Activated naive CD4-positive, alpha-beta T cell treated with anti-CD3 and anti-CD28 coated beads, Interleukin-2, amount 10 ng/mL, durations not matched to agents 7 days and 5 days (primary cell): Measurements from ENCODE around the gene WDR59.
A peak's percentile ranks its signal among the peaks of the same experiment; 100 is the strongest.

Source experiments
- CTCF ChIA-PET: fragments of 350-600 bp; sonication (Branson Sonifier 250); formaldehyde crosslinking; loops from one replicate; lab custom pipeline; 2021; ENCODE audit warnings: antibody characterized with exemption; lab: Charles Lee
- DNase-seq: peaks from one replicate; pipeline ENCODE4 v3.0.0-alpha.2; 2020
- H3K27ac Mint-ChIP-seq: one replicate; pipeline ENCODE4 v1.8.0; 2021; ENCODE audit warnings: mild to moderate bottlenecking, moderate library complexity, mixed read lengths
- H3K27me3 Mint-ChIP-seq: one replicate; pipeline ENCODE4 v1.8.0; 2021; ENCODE audit warnings: mild to moderate bottlenecking, mixed read lengths
- H3K36me3 Mint-ChIP-seq: one replicate; pipeline ENCODE4 v1.8.0; 2021; ENCODE audit warnings: mixed read lengths
- H3K4me1 Mint-ChIP-seq: one replicate; pipeline ENCODE4 v1.8.0; 2021; ENCODE audit warnings: mixed read lengths
- H3K4me3 Mint-ChIP-seq: one replicate; pipeline ENCODE4 v1.8.0; 2021; ENCODE audit warnings: mild to moderate bottlenecking, moderate library complexity, mixed read lengths
- H3K9me3 Mint-ChIP-seq: one replicate; pipeline ENCODE4 v1.8.0; 2021; ENCODE audit warnings: mixed read lengths

Gene WDR59

GRCh38 chr16:74987027-74987681 is 2.2 kb upstream of the WDR59 start:
- CTCF ChIA-PET: interaction anchor here (0.6 to 1.3 kb wide), 5 partner anchors 9 to 123 kb away, joined by 3 to 4 read pairs (median 4); no protein-coding TSS in a partner anchor
- peaks cover 17% of the 10 kb centered on the region for H3K4me1 Mint-ChIP-seq
- DNase-seq: no peak
- no peaks in the 10 kb centered on the region for H3K36me3 Mint-ChIP-seq
- H3K27ac Mint-ChIP-seq: no peak overlapping the region
- peaks cover 16% of the 10 kb centered on the region for H3K27me3 Mint-ChIP-seq
- no peak overlapping the region for H3K4me3 Mint-ChIP-seq
- no peaks in the 10 kb centered on the region for H3K9me3 Mint-ChIP-seq

DNA sequence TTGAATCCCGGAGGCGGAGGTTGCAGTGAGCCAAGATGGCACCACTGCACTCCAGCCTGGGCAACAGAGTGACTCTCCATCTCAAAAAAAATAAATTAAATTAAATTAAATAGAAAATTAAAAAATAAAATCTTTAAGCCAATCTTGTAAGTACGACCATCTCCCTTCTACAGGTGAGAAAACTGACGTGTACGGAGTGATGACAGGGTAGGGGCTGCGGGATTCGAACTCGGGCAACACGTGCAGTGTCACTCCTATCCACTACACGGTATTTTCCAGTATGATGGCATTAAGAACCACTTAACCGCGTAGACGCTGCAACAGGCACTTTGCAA is 762 bp downstream of the WDR59 start:
- no peak overlapping the region for H3K27ac Mint-ChIP-seq
- peaks cover 17% of the 10 kb centered on the region for H3K4me1 Mint-ChIP-seq
- CTCF ChIA-PET: interaction anchor here (1.8 to 3.2 kb wide), 2 partner anchors 14 to 127 kb away, joined by 7 to 19 read pairs; partner anchors contain the start of gene ZNRF1
- peaks cover under 1% of the 10 kb centered on the region for H3K27me3 Mint-ChIP-seq
- no peaks in the 10 kb centered on the region for H3K36me3 Mint-ChIP-seq
- H3K9me3 Mint-ChIP-seq: no peaks in the 10 kb centered on the region
- DNase-seq: no peak
- H3K4me3 Mint-ChIP-seq: peak overlapping the region; percentile 94

- CTCF ChIA-PET: interaction anchor here (1.0 to 1.9 kb wide), 2 partner anchors 126 to 129 kb away, joined by 3 to 8 read pairs; no protein-coding TSS in a partner anchor
- no peak overlapping the region for H3K27ac Mint-ChIP-seq
Observed at GRCh38 chr16:74982256-74982655, 2.7 kb downstream of the WDR59 start.

DNA sequence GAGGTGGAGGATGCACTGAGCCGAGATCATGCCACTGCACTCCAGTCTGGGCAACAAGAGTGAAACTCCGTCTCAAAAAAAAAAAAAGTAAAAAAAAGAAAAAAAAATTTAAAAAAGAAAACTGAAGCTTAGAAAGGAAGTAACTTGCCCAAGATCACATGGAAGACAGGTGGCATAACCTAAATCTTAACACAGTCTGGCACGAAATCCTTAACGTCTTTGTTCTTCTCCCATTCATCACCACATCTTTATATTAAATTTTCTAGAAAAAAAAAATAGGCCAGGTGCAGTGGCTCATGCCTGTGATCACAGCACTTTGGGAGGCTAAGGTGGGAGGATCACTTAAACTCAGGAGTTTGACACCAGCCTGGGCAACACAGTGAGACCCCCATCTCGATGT is 9.3 kb downstream of the WDR59 start:
- H3K9me3 Mint-ChIP-seq: no peaks in the 10 kb centered on the region
- peaks cover 13% of the 10 kb centered on the region for H3K36me3 Mint-ChIP-seq
- no peak for DNase-seq
- no peaks in the 10 kb centered on the region for H3K27me3 Mint-ChIP-seq
- no peaks in the 10 kb centered on the region for H3K4me1 Mint-ChIP-seq
- CTCF ChIA-PET: no interaction called here
- H3K27ac Mint-ChIP-seq: no peak overlapping the region
- H3K4me3 Mint-ChIP-seq: no peak overlapping the region

More at GRCh38 chr16:74982256-74982655, 2.7 kb downstream of the WDR59 start:
- no peaks in the 10 kb centered on the region for H3K9me3 Mint-ChIP-seq
- peaks cover 8% of the 10 kb centered on the region for H3K36me3 Mint-ChIP-seq
- H3K4me3 Mint-ChIP-seq: no peak overlapping the region
- DNase-seq: no peak
- no peaks in the 10 kb centered on the region for H3K27me3 Mint-ChIP-seq
- H3K4me1 Mint-ChIP-seq: peaks cover 17% of the 10 kb centered on the region

DNA sequence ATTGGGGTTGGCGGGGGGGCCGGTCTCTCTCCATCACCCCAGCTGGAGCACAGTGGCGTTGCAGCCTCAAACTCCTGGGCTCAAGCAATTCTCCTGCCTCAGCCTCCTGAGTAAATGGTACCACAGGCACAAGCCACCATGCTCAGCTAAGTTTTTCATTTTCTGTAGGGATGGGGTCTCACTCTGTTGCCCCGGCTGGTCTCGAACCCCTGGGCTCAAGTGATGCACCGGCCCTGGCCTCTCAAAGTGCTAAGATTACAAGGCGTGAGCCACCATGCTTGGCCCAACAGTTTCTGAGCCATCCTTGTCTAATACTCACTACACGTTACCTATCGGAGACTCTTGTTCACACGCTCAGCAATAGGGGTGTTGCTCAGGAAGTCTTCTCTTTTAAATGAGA is 11.6 kb downstream of the WDR59 start:
- no peak for DNase-seq
- Mint-ChIP-seq H3K4me3 (no peak overlapping the region), H3K4me1 (no peaks in the 10 kb centered on the region), H3K27ac (no peak overlapping the region), H3K36me3 (peaks cover 9% of the 10 kb centered on the region), H3K9me3 (no peaks in the 10 kb centered on the region), H3K27me3 (no peaks in the 10 kb centered on the region)
- CTCF ChIA-PET: interaction anchor here (0.7 kb wide), 1 partner anchor 9 kb away, joined by 3 read pairs; no protein-coding TSS in a partner anchor

GRCh38 chr16:74954763-74955162 is 30.2 kb downstream of the WDR59 start:
- Mint-ChIP-seq H3K36me3 (peaks cover 33% of the 10 kb centered on the region), H3K27ac (no peak overlapping the region)
- CTCF ChIA-PET: no interaction called here

GRCh38 chr16:74951681-74952080 is 33.2 kb downstream of the WDR59 start:
- Mint-ChIP-seq H3K27ac (no peak overlapping the region), H3K9me3 (no peaks in the 10 kb centered on the region), H3K4me3 (no peak overlapping the region), H3K27me3 (no peaks in the 10 kb centered on the region), H3K4me1 (no peaks in the 10 kb centered on the region), H3K36me3 (peaks cover 27% of the 10 kb centered on the region)
- no peak for DNase-seq
- CTCF ChIA-PET: interaction anchor here (0.8 to 1.2 kb wide), 2 partner anchors 161 to 247 kb away, joined by 3 read pairs; no protein-coding TSS in a partner anchor

More at GRCh38 chr16:74954763-74955162, 30.2 kb downstream of the WDR59 start:
- no peaks in the 10 kb centered on the region for H3K27me3 Mint-ChIP-seq
- no peak for DNase-seq
- H3K4me1 Mint-ChIP-seq: no peaks in the 10 kb centered on the region
- H3K4me3 Mint-ChIP-seq: no peak overlapping the region
- H3K9me3 Mint-ChIP-seq: no peaks in the 10 kb centered on the region

- H3K27me3 Mint-ChIP-seq: no peaks in the 10 kb centered on the region
- CTCF ChIA-PET: interaction anchor here (0.8 to 1.2 kb wide), 2 partner anchors 161 to 248 kb away, joined by 3 read pairs; no protein-coding TSS in a partner anchor
- H3K27ac Mint-ChIP-seq: no peak overlapping the region
- no peak for DNase-seq
- no peaks in the 10 kb centered on the region for H3K9me3 Mint-ChIP-seq
- H3K36me3 Mint-ChIP-seq: peaks cover 26% of the 10 kb centered on the region
- H3K4me1 Mint-ChIP-seq: no peaks in the 10 kb centered on the region
- no peak overlapping the region for H3K4me3 Mint-ChIP-seq
Observed at GRCh38 chr16:74951206-74951605, 33.7 kb downstream of the WDR59 start.

GRCh38 chr16:74950511-74950910 is 34.4 kb downstream of the WDR59 start:
- no peak for DNase-seq

DNA sequence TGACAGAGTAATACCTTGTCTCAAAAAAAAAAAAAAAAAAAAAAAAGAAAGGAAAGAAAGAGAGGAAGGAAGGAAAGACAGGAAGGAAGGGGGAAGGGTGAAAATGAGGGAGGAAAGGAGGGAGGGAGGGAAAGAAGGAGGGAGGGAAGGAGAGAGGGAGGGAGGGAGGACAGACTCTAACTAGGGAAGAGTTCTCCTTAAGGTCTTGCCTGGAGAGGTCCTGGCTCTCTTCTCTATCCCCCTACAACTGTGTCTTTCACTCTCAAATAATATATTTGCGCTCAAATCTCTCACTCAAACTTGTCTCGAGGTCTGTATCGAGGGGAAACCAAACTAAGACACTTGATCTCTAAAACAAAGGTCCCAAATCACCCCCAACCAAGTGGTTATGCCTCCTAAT is 35.6 kb downstream of the WDR59 start:
- Mint-ChIP-seq H3K27ac (no peak overlapping the region), H3K27me3 (no peaks in the 10 kb centered on the region), H3K36me3 (peaks cover 20% of the 10 kb centered on the region), H3K9me3 (no peaks in the 10 kb centered on the region), H3K4me1 (no peaks in the 10 kb centered on the region), H3K4me3 (no peak overlapping the region)
- no peak for DNase-seq
- CTCF ChIA-PET: no interaction called here

More at GRCh38 chr16:74950511-74950910, 34.4 kb downstream of the WDR59 start:
- H3K27ac Mint-ChIP-seq: no peak overlapping the region
- H3K36me3 Mint-ChIP-seq: peaks cover 24% of the 10 kb centered on the region
- no peaks in the 10 kb centered on the region for H3K27me3 Mint-ChIP-seq
- no peaks in the 10 kb centered on the region for H3K4me1 Mint-ChIP-seq
- CTCF ChIA-PET: no interaction called here
- no peak overlapping the region for H3K4me3 Mint-ChIP-seq
- no peaks in the 10 kb centered on the region for H3K9me3 Mint-ChIP-seq

DNA sequence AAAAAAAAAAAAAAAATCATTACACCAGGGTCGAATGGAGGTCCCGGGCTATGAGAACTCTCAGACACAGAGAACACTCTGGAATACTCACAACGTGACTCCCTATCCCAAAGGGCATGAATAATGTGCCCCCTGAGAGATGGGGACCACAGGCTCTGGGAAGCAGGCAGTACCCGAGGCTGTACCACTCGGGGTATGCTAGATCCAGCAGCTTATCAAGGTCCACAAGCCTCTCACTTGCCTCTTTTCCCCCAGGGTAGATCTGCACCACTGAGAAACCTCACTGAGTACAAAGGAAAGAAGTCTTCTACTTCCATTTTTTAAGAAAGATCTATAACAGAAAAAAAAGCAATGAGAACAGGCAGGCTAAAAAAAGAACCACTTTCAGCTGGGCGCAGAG is 40.5 kb downstream of the WDR59 start:
- CTCF ChIA-PET: no interaction called here
- Mint-ChIP-seq H3K27ac (no peak overlapping the region), H3K4me3 (no peak overlapping the region), H3K36me3 (peaks cover 17% of the 10 kb centered on the region), H3K27me3 (no peaks in the 10 kb centered on the region), H3K4me1 (no peaks in the 10 kb centered on the region), H3K9me3 (no peaks in the 10 kb centered on the region)
- no peak for DNase-seq

DNA sequence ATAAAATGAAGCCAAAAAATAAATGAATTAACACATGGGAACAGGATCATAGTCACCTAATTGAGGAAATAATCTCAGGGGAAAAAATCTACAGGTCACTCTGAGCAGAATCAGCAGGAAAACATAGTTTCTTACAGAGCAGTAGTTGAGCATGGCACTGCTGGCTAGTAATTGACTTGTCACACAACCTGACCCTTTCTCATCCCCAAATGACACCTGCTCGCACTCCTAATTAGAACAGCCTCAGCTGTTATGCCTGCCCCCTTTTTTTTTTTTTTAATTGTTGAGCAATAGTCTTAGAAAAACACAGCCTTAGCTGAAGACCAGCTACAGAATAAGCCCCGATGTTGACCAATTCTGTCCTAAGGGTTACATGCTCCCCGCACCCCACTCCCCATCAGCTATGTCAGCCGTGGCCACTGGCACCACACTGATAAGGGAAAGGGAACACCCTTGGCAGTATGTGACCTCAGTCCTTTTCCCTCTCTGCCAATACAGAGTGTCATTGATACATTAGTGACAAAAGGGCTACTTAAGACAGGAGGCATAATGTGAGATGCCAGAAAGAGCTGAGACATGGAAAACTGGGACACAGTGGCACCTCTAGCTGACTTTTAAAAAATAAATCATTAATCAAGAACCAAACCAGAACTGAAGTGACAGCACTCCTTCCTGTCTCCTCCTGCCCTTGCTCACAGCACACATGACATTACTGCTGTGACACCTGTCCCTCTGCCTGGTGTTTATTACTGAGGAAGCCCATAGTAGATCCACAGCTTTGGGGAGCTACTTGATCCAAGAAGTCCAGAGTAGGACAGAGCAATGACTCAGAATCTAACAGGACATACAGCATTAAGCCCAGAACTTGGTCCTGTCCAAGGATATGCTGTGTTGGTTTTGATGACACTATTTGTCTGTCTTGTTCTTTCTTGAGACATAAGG is 41.7 kb downstream of the WDR59 start:
- DNase-seq: no peak
- CTCF ChIA-PET: interaction anchor here (0.6 kb wide), 1 partner anchor 35 kb away, joined by 3 read pairs; no protein-coding TSS in a partner anchor
- no peak overlapping the region for H3K4me3 Mint-ChIP-seq
- H3K9me3 Mint-ChIP-seq: no peaks in the 10 kb centered on the region
- H3K36me3 Mint-ChIP-seq: peaks cover 22% of the 10 kb centered on the region
- no peaks in the 10 kb centered on the region for H3K4me1 Mint-ChIP-seq
- no peak overlapping the region for H3K27ac Mint-ChIP-seq
- no peaks in the 10 kb centered on the region for H3K27me3 Mint-ChIP-seq

- no peaks in the 10 kb centered on the region for H3K27me3 Mint-ChIP-seq
- no peak overlapping the region for H3K4me3 Mint-ChIP-seq
- no peak overlapping the region for H3K27ac Mint-ChIP-seq
- CTCF ChIA-PET: no interaction called here
- DNase-seq: no peak
- H3K9me3 Mint-ChIP-seq: no peaks in the 10 kb centered on the region
- peaks cover 25% of the 10 kb centered on the region for H3K36me3 Mint-ChIP-seq
- no peaks in the 10 kb centered on the region for H3K4me1 Mint-ChIP-seq
Observed at GRCh38 chr16:74942566-74942965, 42.4 kb downstream of the WDR59 start.

GRCh38 chr16:74939688-74940087 is 45.2 kb downstream of the WDR59 start:
- no peak for DNase-seq
- Mint-ChIP-seq H3K4me1 (no peaks in the 10 kb centered on the region), H3K36me3 (peaks cover 30% of the 10 kb centered on the region), H3K9me3 (no peaks in the 10 kb centered on the region), H3K27me3 (no peaks in the 10 kb centered on the region), H3K27ac (no peak overlapping the region), H3K4me3 (no peak overlapping the region)
- CTCF ChIA-PET: no interaction called here
